ENCODE data around the gene PPAN.

- TF ChIP-seq PRDM1 (tag by site-specific recombination; IDR thresholded peaks at IDR 0.05) (no peak), ZNF558 (tag by site-specific recombination; IDR thresholded peaks at IDR 0.05) (no peak), CTCF (tag by site-specific recombination; IDR thresholded peaks at IDR 0.05) (no peak), ZNF768 (tag by site-specific recombination; IDR thresholded peaks at IDR 0.05) (no peak), REST (tag by site-specific recombination; IDR thresholded peaks at IDR 0.05) (no peak), PRDM6 (tag by site-specific recombination; IDR thresholded peaks at IDR 0.05) (no peak), KLF8 (tag by site-specific recombination; IDR thresholded peaks at IDR 0.05) (no peak), ZBTB8A (tag by site-specific recombination; IDR thresholded peaks at IDR 0.05) (no peak), ZNF521 (tag by site-specific recombination; IDR thresholded peaks at IDR 0.05) (no peak), KLF16 (tag by site-specific recombination; IDR thresholded peaks at IDR 0.05) (no peak), ZBTB20 (tag by site-specific recombination; IDR thresholded peaks at IDR 0.05) (no peak), ZNF549 (tag by site-specific recombination; IDR thresholded peaks at IDR 0.05) (no peak)
- TF ChIP-seq, protein P1, sequence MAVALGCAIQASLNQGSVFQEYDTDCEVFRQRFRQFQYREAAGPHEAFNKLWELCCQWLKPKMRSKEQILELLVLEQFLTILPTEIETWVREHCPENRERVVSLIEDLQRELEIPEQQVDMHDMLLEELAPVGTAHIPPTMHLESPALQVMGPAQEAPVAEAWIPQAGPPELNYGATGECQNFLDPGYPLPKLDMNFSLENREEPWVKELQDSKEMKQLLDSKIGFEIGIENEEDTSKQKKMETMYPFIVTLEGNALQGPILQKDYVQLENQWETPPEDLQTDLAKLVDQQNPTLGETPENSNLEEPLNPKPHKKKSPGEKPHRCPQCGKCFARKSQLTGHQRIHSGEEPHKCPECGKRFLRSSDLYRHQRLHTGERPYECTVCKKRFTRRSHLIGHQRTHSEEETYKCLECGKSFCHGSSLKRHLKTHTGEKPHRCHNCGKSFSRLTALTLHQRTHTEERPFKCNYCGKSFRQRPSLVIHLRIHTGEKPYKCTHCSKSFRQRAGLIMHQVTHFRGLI (tag by site-specific recombination; IDR thresholded peaks at IDR 0.05): no peak
- TF ChIP-seq, protein P2, sequence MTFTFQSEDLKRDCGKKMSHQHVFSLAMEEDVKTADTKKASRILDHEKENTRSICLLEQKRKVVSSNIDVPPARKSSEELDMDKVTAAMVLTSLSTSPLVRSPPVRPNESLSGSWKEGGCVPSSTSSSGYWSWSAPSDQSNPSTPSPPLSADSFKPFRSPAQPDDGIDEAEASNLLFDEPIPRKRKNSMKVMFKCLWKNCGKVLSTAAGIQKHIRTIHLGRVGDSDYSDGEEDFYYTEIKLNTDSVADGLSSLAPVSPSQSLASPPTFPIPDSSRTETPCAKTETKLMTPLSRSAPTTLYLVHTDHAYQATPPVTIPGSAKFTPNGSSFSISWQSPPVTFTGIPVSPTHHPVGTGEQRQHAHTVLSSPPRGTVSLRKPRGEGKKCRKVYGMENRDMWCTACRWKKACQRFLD (tag by site-specific recombination; IDR thresholded peaks at IDR 0.05): no peak
These were observed 18.7 kb upstream of the PPAN start for GRCh38 chr19:10087296-10088061.
